OCI-LY1 (cell line): ENCODE measurements around the gene MAPK8IP1.

Experiments
- EZH2 ChIP-seq: fragments of 200-600 bp; sonication (generic), shearing (Covaris generic); IDR thresholded peaks from 2 replicates; pipeline ENCODE4 v1.8.0; 2017; ENCODE audit warnings: borderline replicate concordance, mixed run types, mild to moderate bottlenecking, antibody characterized with exemption, low read length, moderate library complexity, mixed read lengths
- TF ChIP-seq, protein P1 (sequence below): fragments of 200-600 bp; sonication (generic), shearing (Covaris generic); IDR thresholded peaks from 2 replicates; pipeline ENCODE4 v1.5.1; 2017; ENCODE audit warnings: mild to moderate bottlenecking, antibody characterized with exemption, low read length, moderate library complexity, mixed read lengths

DNA sequence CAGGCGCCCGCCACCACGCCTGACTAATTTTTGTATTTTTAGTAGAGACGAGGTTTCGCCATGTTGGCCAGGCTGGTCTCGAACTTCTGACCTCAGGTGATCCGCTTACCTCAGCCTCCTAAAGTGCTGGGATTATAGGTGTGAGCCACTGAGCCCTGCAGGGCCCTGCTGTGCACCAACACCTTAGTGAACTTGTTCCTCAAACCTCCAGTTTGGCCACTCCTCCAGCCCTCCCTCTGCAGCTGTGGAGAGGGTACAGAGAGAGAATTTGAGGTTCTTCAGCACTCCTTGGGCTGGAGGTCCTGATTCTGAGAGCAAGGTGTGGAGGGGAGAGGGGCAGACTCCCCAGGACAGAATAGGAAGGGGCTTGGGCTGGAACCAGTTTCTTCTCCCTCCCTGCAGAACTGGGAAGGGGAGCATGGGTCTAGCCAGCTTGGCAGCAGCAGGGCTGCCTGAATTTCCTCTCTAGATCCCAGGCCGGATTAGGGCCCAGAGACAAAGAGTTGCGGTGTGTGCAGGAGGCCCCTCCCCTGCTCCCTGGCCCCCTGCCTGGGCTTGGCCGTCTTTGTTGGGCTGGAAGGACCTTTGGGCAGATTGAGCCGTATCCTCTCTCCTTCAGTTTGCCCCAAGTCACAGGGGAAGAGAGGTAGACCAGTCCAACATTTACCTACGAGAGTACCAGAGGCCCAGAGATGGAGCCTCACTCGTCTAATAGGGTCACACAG lies 34.5 kb downstream of the MAPK8IP1 start:
- TF ChIP-seq, protein P1, sequence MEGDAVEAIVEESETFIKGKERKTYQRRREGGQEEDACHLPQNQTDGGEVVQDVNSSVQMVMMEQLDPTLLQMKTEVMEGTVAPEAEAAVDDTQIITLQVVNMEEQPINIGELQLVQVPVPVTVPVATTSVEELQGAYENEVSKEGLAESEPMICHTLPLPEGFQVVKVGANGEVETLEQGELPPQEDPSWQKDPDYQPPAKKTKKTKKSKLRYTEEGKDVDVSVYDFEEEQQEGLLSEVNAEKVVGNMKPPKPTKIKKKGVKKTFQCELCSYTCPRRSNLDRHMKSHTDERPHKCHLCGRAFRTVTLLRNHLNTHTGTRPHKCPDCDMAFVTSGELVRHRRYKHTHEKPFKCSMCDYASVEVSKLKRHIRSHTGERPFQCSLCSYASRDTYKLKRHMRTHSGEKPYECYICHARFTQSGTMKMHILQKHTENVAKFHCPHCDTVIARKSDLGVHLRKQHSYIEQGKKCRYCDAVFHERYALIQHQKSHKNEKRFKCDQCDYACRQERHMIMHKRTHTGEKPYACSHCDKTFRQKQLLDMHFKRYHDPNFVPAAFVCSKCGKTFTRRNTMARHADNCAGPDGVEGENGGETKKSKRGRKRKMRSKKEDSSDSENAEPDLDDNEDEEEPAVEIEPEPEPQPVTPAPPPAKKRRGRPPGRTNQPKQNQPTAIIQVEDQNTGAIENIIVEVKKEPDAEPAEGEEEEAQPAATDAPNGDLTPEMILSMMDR: no peak
- no peak for TF ChIP-seq EZH2
